Pancreas (tissue), 10 donors: Measurements from ENCODE around the gene DDX46. TPM values are rescaled to one million over a fixed set of nuclear protein-coding genes. Genes with fewer than 3 reads are reported as not detected.

Source experiments
- ATAC-seq, 4 donors: fragments of 200-7000 bp; cut with Tn5 transposase; one replicate each; pipeline versions ENCODE4 v1.8.0 to v1.9.1; 2020; ENCODE audit warnings: mild to moderate bottlenecking in 4 of 4, moderate library complexity in 4 of 4
- DNase-seq, 6 donors: peaks; one replicate each; pipeline ENCODE4 v3.0.0-alpha.2; 2020
- FAIRE-seq: peaks from 2 replicates; lab custom pipeline; 2012; peaks lifted over from hg19 to GRCh38; lab: Jason Lieb, UNC
- H3K27ac ChIP-seq, 4 donors: fragments of 200-600 bp; sonication (generic); 1 replicate in 3 of 4; 2 replicates in 1 of 4; pipeline versions ENCODE4 v1.5.0 to v1.8.0; 2020
- H3K27me3 ChIP-seq, 4 donors: fragments of 200-600 bp; one replicate each; pipeline ENCODE4 v1.8.0; 2021
- H3K36me3 ChIP-seq, 3 donors: fragments of 200-600 bp; sonication (generic) in 1 of 3; one replicate each; pipeline versions ENCODE4 v1.5.0 to v1.8.0; 2020 to 2021
- H3K4me1 ChIP-seq, 3 donors: fragments of 200-600 bp; one replicate each; pipeline ENCODE4 v1.8.0; 2021
- H3K4me3 ChIP-seq, 4 donors: fragments of 200-600 bp; sonication (generic) in 2 of 4; one replicate each; pipeline versions ENCODE4 v1.5.0 to v1.8.0; 2020 to 2021
- H3K9me3 ChIP-seq, 4 donors: fragments of 200-600 bp; one replicate each; pipeline ENCODE4 v1.8.0; 2021
- CTCF ChIP-seq, 4 donors: fragments of 200-600 bp; sonication (generic) in 3 of 4; IDR thresholded peaks; one replicate each; pipeline versions ENCODE4 v1.5.0 to v1.8.0; 2021; ENCODE audit warnings: antibody characterized with exemption in 4 of 4
- WGBS, 2 donors: extraction: QIAGEN DNeasy Blood & Tissue Kit; methylation state at CpG; one replicate each; pipeline ENCODE4 v1.1.7; 2013; 5-methylcytosine and 5-hydroxymethylcytosine counted together
- intact Hi-C, 3 donors: fragments of 100-400 bp; cut with DNase I; formaldehyde crosslinking; loops; one replicate each; pipeline versions ENCODE4 v1.11.1 to v1.14.2; 2022
- polyA plus RNA-seq, 2 donors: library from polyadenylated mRNA; stranded (reverse); fragments of 200-250 nt; gene quantifications; one replicate each; pipeline ENCODE4 v1.2.3, GENCODE V29; 2013
- total RNA-seq, 6 donors: library from RNA; stranded (reverse); fragmentation: NEBNext Ultra II Directional in 4 of 6; extraction: Animal tissue kit (Norgen Biotek cat#: 25700) in 4 of 6; gene quantifications; one replicate each; pipeline versions ENCODE4 v1.2.1 to v1.2.4, GENCODE V29; 2021 to 2023
- donor health status: healthy with polysubstance abuse.
- donor health status: DM: no; HTN: no; CAD: no; lungs with moderate emphysema.
- donor health status: DM: no; HTN: no; CAD: no.
- donor health status: control.
- donor health status: control.
- donor health status: Bipolar disorder and iron deficiency.
- donor health status: DM: yes; HTN: yes; CAD: no.
- donor health status: DM: no; HTN: no; CAD: no.
- donor health status: DM: no; HTN: no; CAD: no.
- donor health status: DM: yes; HTN: yes; CAD: no.

DDX46 gene
- total and polyA plus RNA-seq, 8 donors, result 14.6 to 28.8 (median 23.3) TPM

GRCh38 chr5:134803821-134804220, 45.2 kb downstream of the DDX46 start:
- no peak for ATAC-seq
- H3K27ac ChIP-seq, result no peak overlapping the region
- intact Hi-C loops, result no loop called here
- no peak for TF ChIP-seq CTCF (IDR thresholded peaks at IDR 0.05)
- H3K36me3 ChIP-seq, result peaks cover 0 to 8% (median 0%) of the 10 kb centered on the region in 3 donors
- no peaks in the 10 kb centered on the region for H3K27me3 ChIP-seq
- no peaks in the 10 kb centered on the region for H3K4me1 ChIP-seq
- 85% methylated on average over 4 of the region's 4 CpGs for WGBS, 2 donors
- no peak for FAIRE-seq
- no peaks in the 10 kb centered on the region for H3K9me3 ChIP-seq
- DNase-seq, result no peak
- H3K4me3 ChIP-seq, result no peak overlapping the region

GRCh38 chr5:134813407-134813806, 54.8 kb downstream of the DDX46 start:
- intact Hi-C loops, result no loop called here
- H3K27me3 ChIP-seq, result no peaks in the 10 kb centered on the region

GRCh38 chr5:134813827-134814226, 55.2 kb downstream of the DDX46 start:
- H3K27ac ChIP-seq, result no peak overlapping the region
- ATAC-seq, result no peak
- intact Hi-C loops, result no loop called here
- no peaks in the 10 kb centered on the region for H3K4me1 ChIP-seq
- no peak for TF ChIP-seq CTCF (IDR thresholded peaks at IDR 0.05)
- no peaks in the 10 kb centered on the region for H3K9me3 ChIP-seq
- FAIRE-seq, result no peak
- no peak for DNase-seq
- no peaks in the 10 kb centered on the region for H3K27me3 ChIP-seq
- H3K36me3 ChIP-seq, result peaks cover 1 to 28% (median 6%) of the 10 kb centered on the region in 3 donors
- no peak overlapping the region for H3K4me3 ChIP-seq

More at GRCh38 chr5:134813407-134813806, 54.8 kb downstream of the DDX46 start:
- TF ChIP-seq CTCF (IDR thresholded peaks at IDR 0.05), result no peak
- WGBS, 2 donors, result 98 to 99% methylated on average over 2 of the region's 2 CpGs
- no peak for ATAC-seq
- H3K9me3 ChIP-seq, result no peaks in the 10 kb centered on the region
- FAIRE-seq, result no peak
- no peaks in the 10 kb centered on the region for H3K4me1 ChIP-seq
- DNase-seq, result no peak
- H3K36me3 ChIP-seq, result peaks cover 0 to 28% (median 6%) of the 10 kb centered on the region in 3 donors
- H3K4me3 ChIP-seq, result no peak overlapping the region
- no peak overlapping the region for H3K27ac ChIP-seq

DNA sequence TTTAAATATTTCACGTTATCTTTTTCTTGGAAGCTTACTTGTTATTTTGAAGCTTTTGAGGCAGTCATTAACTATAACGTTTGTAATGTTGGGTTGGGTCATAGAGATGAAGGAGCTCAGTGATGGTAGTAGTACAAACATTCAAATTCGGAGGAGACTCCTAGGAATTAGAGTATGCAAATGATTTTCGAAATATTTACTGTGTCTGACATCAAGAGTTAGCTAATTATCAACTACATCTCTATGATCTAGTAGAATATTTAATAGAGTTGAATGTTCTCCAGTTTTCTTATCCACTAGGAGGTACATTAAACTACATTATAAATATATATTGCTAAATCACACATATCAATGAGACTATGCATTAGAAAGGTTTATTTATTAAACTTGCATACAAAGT, 58.4 kb downstream of the DDX46 start:
- no peaks in the 10 kb centered on the region for H3K27me3 ChIP-seq
- H3K4me1 ChIP-seq, result no peaks in the 10 kb centered on the region
- H3K4me3 ChIP-seq, result no peak overlapping the region
- 69 to 72% methylated on average over 4 of the region's 4 CpGs for WGBS, 2 donors
- no peak overlapping the region for H3K27ac ChIP-seq
- no peaks in the 10 kb centered on the region for H3K9me3 ChIP-seq
- ATAC-seq (no peak), FAIRE-seq (no peak), DNase-seq (no peak)
- TF ChIP-seq CTCF (IDR thresholded peaks at IDR 0.05), result no peak
- peaks cover 6 to 29% (median 7%) of the 10 kb centered on the region in 3 donors for H3K36me3 ChIP-seq
- intact Hi-C loops, result no loop called here

DNA sequence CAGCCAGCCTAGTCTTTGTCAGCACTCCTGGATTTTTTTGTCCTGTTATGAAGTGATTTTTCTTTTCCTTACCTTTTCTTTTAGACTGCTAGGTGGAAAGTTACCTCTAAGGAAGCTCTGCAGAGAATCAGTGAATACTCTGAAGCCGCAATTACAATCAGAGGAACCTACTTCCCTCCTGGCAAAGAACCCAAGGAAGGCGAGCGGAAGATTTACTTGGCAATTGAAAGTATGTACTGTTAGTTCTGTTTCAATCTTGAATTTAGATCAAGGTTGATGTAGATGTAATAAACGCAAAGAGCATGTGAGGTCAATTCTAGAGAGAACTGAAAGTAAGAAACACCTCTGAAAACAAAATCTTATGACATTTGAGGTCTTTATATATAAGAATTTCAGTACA, 60.2 kb downstream of the DDX46 start:
- H3K9me3 ChIP-seq, result no peaks in the 10 kb centered on the region
- H3K4me3 ChIP-seq, result no peak overlapping the region
- no peak for TF ChIP-seq CTCF (IDR thresholded peaks at IDR 0.05)
- peaks cover 7 to 38% (median 8%) of the 10 kb centered on the region in 3 donors for H3K36me3 ChIP-seq
- intact Hi-C loops, result no loop called here
- no peak for DNase-seq
- no peak for ATAC-seq
- no peaks in the 10 kb centered on the region for H3K4me1 ChIP-seq
- WGBS, 2 donors, result 89 to 90% methylated on average over 4 of the region's 4 CpGs
- FAIRE-seq, result no peak
- H3K27me3 ChIP-seq, result no peaks in the 10 kb centered on the region
- no peak overlapping the region for H3K27ac ChIP-seq
